HG03196 (cell line): ENCODE data around the gene SH3RF3.

Experiments used
- ATAC-seq: cut with Tn5 transposase; IDR thresholded peaks from one replicate; pipeline ENCODE4 v1.9.1; 2021; ENCODE audit not compliant: unreplicated experiment

SH3RF3 gene

DNA sequence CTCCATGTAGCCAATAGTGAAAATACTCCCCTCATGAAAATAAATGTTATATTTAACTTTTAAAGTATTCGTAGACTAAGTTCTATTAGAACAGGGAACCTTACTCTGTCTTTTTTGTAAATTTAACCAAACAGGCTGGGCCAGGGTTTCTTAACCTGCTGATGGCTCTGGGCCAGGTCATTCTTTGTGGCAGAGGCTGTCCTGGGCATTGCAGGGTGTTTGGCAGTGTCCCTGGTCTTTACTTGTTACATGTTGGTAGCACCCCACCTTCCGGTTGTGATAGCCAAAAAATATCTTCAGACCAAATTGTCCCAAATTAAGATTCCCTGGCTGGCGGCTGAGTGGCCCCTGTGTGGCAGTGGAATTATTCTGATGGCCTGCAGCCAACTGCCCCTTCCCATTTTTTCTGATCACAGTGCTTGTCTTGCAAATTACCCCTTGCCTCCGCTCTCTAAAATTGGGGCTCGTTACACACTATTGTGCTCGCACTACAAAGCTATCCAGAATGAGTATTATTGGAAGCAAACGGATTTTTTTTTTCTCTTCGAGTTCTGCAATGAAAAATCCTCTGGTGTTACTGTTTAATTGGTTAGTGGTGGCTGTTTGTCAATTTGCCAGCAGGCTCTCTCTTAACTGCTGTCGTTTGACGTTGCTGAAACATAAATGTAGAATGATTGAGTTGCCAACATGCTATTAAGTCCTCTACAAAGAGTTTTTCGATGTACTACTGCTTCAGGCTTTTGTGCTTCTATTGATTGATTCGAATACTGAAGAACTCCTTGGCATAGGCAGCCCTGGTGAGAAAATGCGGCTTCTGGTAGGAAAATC lies 216.9 kb downstream of the SH3RF3 start:
- no peak for ATAC-seq

DNA sequence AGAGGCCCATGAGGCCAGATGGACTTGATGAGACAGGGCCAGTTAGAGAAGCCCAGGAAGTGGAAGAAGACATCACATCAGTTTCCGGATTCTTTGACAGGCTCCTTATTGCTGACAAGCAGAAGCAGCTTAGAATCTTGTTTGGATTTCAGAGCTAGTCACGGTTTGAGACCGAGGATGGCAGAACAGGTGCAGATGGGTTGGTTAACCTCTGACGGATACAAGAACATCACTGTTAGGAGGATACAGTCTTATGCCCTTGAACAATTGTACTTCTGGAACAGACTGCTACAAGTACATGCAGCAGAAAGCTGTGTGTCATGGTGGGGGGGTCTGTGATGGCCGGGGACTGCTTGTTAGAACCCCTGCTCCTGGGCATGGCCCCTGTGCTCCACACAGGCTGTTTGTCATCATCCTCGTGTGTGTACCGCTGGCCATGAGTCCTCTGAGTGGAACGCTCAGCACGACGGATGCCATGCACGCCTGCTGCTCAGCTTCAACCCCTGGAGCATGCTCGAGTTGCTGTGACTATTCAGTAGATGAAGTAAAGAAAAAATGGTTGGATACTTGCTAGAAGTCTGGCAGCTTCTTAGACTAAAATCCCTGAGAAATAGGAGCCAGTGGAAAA lies 217.7 kb downstream of the SH3RF3 start:
- no peak for ATAC-seq

GRCh38 chr2:109347626-109348025 lies 218.6 kb downstream of the SH3RF3 start:
- ATAC-seq = no peak

GRCh38 chr2:109348190-109348589 lies 219.2 kb downstream of the SH3RF3 start:
- no peak for ATAC-seq

DNA sequence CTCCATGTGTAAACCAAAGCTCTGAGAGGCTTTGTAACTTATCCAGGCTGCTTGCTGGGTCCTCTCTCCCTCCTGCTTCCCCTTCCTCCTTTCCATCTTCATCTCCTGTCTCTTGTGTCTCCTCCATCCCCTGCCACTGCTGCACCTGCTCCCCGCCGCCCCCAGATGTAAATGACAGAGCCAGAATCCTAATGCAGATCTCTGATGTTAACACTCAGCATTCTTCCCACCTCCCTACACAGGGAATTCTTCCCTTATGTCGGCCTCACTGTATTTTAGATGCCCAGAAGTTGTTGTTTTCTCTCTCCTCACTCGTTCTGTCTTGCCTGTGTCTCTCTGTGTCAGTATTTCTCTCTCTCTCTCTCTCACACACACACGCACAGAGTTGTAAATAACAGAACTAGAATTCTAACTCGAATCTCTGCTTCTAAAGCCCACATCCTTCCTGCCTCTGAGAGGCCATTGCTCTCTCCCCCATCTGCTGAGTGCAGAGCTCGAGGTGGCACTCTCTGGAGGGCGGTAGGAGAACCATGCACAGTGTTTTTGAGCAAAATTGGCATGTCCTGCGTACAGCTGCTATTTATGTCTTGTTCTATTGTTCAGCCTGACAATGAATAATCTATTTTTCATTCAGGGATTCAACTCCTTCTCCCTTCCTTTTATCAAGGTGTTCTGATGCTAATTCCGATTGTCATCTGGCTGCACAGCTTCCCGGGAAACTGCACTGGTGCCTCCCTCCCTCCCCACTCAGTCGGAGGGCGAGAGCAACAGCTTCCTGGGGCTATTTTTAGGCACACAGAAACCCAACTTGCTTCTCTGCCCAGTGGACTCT lies 219.9 kb downstream of the SH3RF3 start:
- ATAC-seq = peak; percentile 75

GRCh38 chr2:109349503-109350465 lies 220.8 kb downstream of the SH3RF3 start:
- ATAC-seq = no peak

GRCh38 chr2:109350526-109350925 lies 221.5 kb downstream of the SH3RF3 start:
- no peak for ATAC-seq

DNA sequence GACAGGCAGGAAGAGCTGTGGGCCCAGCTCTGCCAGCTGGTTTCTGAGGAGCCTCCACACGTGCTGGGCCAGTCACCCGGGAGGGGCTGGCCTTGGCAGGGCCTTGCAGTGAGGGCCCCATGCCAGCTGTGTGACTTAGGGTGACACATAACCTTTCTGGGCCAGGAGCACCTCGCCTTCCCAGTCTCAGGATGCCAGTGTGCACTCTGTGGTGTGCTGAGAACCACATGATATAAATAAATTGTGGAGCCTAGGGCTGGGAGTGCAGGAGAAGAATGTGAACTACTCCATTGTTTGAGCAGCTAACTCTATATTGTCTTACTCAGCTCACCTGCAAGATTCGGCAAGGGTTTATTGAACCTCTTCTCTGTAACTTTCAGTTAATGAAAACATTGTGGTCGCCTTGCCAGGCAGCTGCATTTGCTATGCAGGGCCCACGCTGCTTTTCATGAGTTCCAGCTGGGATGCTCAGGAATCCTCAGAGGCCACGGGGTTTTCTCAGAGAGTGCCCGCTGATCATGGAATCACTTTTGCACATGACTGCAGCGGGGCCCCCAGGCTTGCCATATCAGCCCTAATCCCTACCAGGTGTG lies 222.3 kb downstream of the SH3RF3 start:
- ATAC-seq = no peak

- ATAC-seq = no peak
These were observed 223.3 kb downstream of the SH3RF3 start for GRCh38 chr2:109352056-109352897.

GRCh38 chr2:109352898-109353689 lies 224.1 kb downstream of the SH3RF3 start:
- ATAC-seq = no peak

DNA sequence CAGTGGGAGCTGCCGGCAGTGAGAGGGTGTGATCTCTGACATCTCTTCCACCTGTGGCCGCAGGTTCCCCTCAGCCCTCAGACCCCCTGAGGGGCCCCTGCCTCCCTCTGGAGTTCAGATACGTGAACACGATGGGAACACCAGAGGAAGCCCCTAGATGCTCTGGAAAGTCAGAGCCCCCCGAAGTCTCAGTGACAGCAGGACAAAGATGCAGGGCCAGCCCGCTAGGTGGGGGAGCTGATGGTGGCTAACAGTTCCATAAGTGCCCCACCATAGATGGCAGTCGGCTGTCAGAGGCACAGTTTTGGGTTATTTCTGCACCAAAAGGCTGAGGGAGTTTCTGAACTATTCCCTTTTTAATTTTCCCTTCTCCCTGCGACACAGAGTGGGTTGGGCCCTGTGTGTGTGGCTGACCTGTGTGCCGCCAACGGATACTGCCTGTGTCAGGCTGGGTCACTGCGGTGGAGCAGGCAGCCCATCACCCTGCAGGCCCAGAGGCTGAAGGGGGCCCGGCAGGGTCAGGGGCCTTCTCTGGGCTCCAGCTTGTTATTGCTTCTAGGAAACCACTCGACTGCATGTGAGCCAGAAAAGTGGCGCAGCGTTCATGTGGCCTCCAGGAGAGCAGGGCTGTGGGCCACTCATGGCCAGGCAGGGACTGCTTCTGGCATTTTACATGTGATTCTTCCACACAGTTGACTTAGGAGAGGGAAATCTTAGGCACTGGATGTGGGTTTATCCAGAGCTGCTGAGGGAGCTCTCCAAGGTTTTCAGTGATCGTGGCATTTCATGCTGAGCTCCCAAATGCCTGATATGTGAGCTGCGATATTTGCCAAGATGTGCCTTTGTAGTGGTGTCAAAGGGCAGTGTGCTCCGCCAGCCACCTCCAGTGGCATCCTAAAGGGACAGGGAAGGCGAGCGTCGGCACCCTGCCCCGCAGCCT lies 225.1 kb downstream of the SH3RF3 start:
- no peak for ATAC-seq

GRCh38 chr2:109355192-109355843 lies 226.3 kb downstream of the SH3RF3 start:
- no peak for ATAC-seq

- ATAC-seq = no peak
These were observed 227.5 kb downstream of the SH3RF3 start for GRCh38 chr2:109356324-109357035.

GRCh38 chr2:109364217-109364616 lies 235.2 kb downstream of the SH3RF3 start:
- no peak for ATAC-seq

- no peak for ATAC-seq
These were observed 236.1 kb downstream of the SH3RF3 start for GRCh38 chr2:109365131-109365530.

- ATAC-seq = no peak
These were observed 238.7 kb downstream of the SH3RF3 start for GRCh38 chr2:109367683-109368082.
